Measurements from ENCODE around the gene DENND10.
"Not testable (repeated sequence)": the region's sequence is repeated elsewhere in the genome, so short reads cannot be mapped to it uniquely, and the experiment has no call there.

DENND10 gene

GRCh38 chr10:119178372-119179119 is 74.6 kb downstream of the DENND10 start, which contains the start of gene PRDX3:
Gene PRDX3 (minus strand): TSS chr10:119178812. CDS start chr10:119178790, 22 bp downstream.
- H3K27me3 ChIP-seq: no peaks in the 10 kb centered on the region
- DNase-seq: peak; percentile 96
- H3K36me3 ChIP-seq: peaks cover 25% of the 10 kb centered on the region
- TF ChIP-seq, protein P1, sequence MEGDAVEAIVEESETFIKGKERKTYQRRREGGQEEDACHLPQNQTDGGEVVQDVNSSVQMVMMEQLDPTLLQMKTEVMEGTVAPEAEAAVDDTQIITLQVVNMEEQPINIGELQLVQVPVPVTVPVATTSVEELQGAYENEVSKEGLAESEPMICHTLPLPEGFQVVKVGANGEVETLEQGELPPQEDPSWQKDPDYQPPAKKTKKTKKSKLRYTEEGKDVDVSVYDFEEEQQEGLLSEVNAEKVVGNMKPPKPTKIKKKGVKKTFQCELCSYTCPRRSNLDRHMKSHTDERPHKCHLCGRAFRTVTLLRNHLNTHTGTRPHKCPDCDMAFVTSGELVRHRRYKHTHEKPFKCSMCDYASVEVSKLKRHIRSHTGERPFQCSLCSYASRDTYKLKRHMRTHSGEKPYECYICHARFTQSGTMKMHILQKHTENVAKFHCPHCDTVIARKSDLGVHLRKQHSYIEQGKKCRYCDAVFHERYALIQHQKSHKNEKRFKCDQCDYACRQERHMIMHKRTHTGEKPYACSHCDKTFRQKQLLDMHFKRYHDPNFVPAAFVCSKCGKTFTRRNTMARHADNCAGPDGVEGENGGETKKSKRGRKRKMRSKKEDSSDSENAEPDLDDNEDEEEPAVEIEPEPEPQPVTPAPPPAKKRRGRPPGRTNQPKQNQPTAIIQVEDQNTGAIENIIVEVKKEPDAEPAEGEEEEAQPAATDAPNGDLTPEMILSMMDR (IDR thresholded peaks at IDR 0.05; ENCODE audit: low read depth, low read length): no peak
- no peaks in the 10 kb centered on the region for H3K9me3 ChIP-seq
- peak within 1 kb of the TSS; percentile 93 for H3K4me3 ChIP-seq (ENCODE audit: low read depth, low read length)
- peaks cover 8% of the 10 kb centered on the region for H3K4me1 ChIP-seq

GRCh38 chr10:119180850-119181400 is 77.0 kb downstream of the DENND10 start:
- peaks cover 12% of the 10 kb centered on the region for H3K36me3 ChIP-seq
- H3K4me1 ChIP-seq; H3K27me3 ChIP-seq; H3K4me3 ChIP-seq (ENCODE audit: low read depth, low read length); DNase-seq; H3K9me3 ChIP-seq: not testable (repeated sequence)

- Histone ChIP-seq H3K27me3 (no peaks in the 10 kb centered on the region), H3K4me3 (ENCODE audit: low read depth, low read length) (no peak overlapping the region), H3K9me3 (no peaks in the 10 kb centered on the region), H3K4me1 (peaks cover 3% of the 10 kb centered on the region; the same call in 1 of the 2 replicates), H3K36me3 (no peaks in the 10 kb centered on the region)
- TF ChIP-seq, protein P1 (IDR thresholded peaks at IDR 0.05; ENCODE audit: low read depth, low read length): no peak
- DNase-seq: no peak
Measured at GRCh38 chr10:119183664-119184412, 79.9 kb downstream of the DENND10 start.
